Caco-2 (cell line): ENCODE data around the gene NUDC. TPM values are rescaled to one million over a fixed set of nuclear protein-coding genes. Genes with fewer than 3 reads are reported as not detected.

ENCODE experiments used
- BruUV-seq: library from RNA; stranded (reverse); fragments of 400-500 nt; replicated peaks from 2 replicates; lab custom pipeline; 2021; lab: Mats Ljungman, UMichigan
- CTCF ChIA-PET: fragments of 300-600 bp; sonication (Branson Sonifier 250); formaldehyde crosslinking; loops from one replicate; lab custom pipeline; 2022; ENCODE audit warnings: antibody characterized with exemption; lab: Charles Lee
- POLR2A ChIA-PET: fragments of 300-600 bp; sonication (Branson Sonifier 250); formaldehyde crosslinking; loops from one replicate; lab custom pipeline; 2022; ENCODE audit warnings: antibody characterized with exemption; lab: Charles Lee
- DNase-seq, 2 experiments: peaks; one replicate each; pipeline versions ENCODE4 v3.0.0 to v3.0.0-alpha.2; 2020 to 2022
- H3K27me3 ChIP-seq: replicated peaks from 2 replicates; pipeline ENCODE4 v1.6.0; 2011; ENCODE audit warnings: low read length; ENCODE audit not compliant: control insufficient read depth, insufficient read depth
- H3K36me3 ChIP-seq: 2 replicates; pipeline ENCODE4 v1.5.1; 2011; ENCODE audit warnings: low read length; ENCODE audit not compliant: control insufficient read depth, insufficient read depth
- H3K4me1 ChIP-seq: fragments of 250-450 bp; sonication (Bioruptor Pico); 2 replicates; pipeline ENCODE4 v1.5.1; 2020; ENCODE audit warnings: mild to moderate bottlenecking
- H3K4me3 ChIP-seq: 2 replicates; pipeline ENCODE4 v1.5.1; 2011; ENCODE audit warnings: low read depth, mild to moderate bottlenecking, control low read depth, low read length
- H3K9me3 ChIP-seq: fragments of 250-450 bp; sonication (Bioruptor Pico); 2 replicates; pipeline ENCODE4 v1.5.1; 2020; ENCODE audit warnings: mild to moderate bottlenecking, moderate library complexity
- H3K27ac Mint-ChIP-seq: one replicate; pipeline ENCODE4 v1.8.0; 2022; ENCODE audit warnings: mixed read lengths; ENCODE audit not compliant: unreplicated experiment
- H3K27me3 Mint-ChIP-seq: one replicate; pipeline ENCODE4 v1.8.0; 2022; ENCODE audit warnings: mixed read lengths; ENCODE audit not compliant: insufficient read depth, unreplicated experiment
- H3K36me3 Mint-ChIP-seq: one replicate; pipeline ENCODE4 v1.8.0; 2022; ENCODE audit warnings: mild to moderate bottlenecking, mixed read lengths; ENCODE audit not compliant: insufficient read depth, unreplicated experiment
- H3K4me1 Mint-ChIP-seq: one replicate; pipeline ENCODE4 v1.8.0; 2022; ENCODE audit warnings: low read depth, mixed read lengths; ENCODE audit not compliant: unreplicated experiment
- H3K4me3 Mint-ChIP-seq: one replicate; pipeline ENCODE4 v1.8.0; 2022; ENCODE audit warnings: mild to moderate bottlenecking, moderate library complexity, mixed read lengths; ENCODE audit not compliant: unreplicated experiment
- H3K9me3 Mint-ChIP-seq: one replicate; pipeline ENCODE4 v1.8.0; 2022; ENCODE audit warnings: mixed read lengths; ENCODE audit not compliant: unreplicated experiment
- intact Hi-C: fragments of 100-400 bp; cut with micrococcal nuclease; formaldehyde crosslinking; loops from one replicate; pipeline ENCODE4 v1.10.0; 2022; ENCODE audit not compliant: unreplicated experiment
- total RNA-seq: library from RNA; stranded (reverse); gene quantifications from 2 replicates; pipeline ENCODE4 v1.2.3, GENCODE V29; 2022
- TF ChIP-seq, protein P1 (sequence below), 2 experiments: fragments of 200-600 bp in 1 of 2; IDR thresholded peaks; 1 replicate in 1 of 2; 2 replicates in 1 of 2; pipeline versions ENCODE4 v1.5.1 to v1.8.0; 2011 to 2022; ENCODE audit warnings: antibody characterized with exemption in 1 of 2, control low read depth in 1 of 2, inconsistent platforms in 1 of 2, low read depth in 1 of 2, low read length in 1 of 2, mild to moderate bottlenecking in 1 of 2, moderate library complexity in 1 of 2; ENCODE audit not compliant: insufficient read depth in 1 of 2, severe bottlenecking in 1 of 2, unreplicated experiment in 1 of 2

The NUDC gene
- total RNA-seq, 1 experiment from 2014 or later = 81.3 TPM

DNA sequence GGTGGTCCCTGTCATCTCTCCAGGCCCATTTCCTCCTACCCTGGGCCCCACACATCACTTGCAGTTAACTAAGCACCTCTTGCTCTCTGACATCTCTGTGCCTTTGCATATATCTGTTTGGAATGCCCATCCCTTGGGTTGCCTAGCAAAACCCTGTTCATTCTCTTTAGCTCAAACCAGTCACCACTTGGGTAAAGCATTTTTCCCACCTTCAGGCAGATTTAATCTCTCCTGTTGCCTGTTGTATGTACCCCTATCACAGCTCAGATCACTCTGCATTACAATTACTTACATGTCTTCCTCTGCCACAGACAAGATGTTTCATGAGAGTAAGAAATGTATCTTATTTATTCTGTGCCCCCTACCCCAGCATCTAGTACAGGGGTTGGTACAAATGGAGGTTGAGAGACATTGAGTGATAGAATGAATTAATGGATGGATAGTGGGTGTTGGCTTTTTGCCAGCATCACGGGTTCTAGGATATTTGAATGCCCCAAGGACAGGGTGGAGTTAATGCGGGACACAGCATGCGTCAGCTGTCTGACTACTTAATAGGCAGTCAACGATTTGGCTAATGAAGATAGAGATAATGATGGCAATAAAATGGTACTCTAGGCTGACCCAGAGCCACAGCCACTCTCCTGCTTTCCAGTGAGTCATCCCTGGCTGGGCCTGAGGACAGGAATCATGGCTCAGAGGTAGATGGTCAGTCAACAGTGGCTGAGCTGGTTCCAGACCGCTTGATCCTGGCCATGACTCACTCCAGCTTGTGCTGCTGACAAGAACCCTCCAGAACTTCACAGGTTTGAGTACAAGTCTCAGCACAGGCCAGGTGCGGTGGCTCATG is 14.2 kb upstream of the NUDC start:
- POLR2A ChIA-PET = interaction anchor here (0.5 to 1.0 kb wide), 2 partner anchors 17 to 20 kb away, joined by 3 read pairs; partner anchors contain the start of gene GPN2
- CTCF ChIA-PET = no interaction called here
- DNase-seq = peak; percentile 21 to 54

DNA sequence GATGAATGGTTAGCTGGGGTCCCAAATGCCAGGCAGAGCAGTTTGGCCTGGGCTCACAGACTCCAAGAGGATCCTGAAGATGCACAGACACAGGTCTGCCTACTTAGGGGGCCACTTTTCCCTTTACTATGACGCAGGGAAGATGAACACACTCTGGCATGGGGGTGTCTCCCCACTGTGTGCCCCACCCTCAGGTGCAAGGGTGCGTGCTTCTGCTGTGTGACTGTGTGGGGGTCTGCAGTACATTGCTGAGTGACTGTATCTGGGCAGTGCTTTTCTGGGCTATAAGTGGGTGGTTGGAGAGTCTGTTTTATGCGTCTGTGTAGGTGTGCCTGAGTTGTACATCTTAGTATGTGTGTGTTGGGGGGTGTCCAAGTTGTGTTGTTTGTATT is 11.6 kb upstream of the NUDC start:
- no peaks in the 10 kb centered on the region for H3K9me3 ChIP-seq
- H3K4me1 Mint-ChIP-seq = peaks cover 15% of the 10 kb centered on the region
- H3K4me1 ChIP-seq = peaks cover 28% of the 10 kb centered on the region
- POLR2A ChIA-PET = interaction anchor here (0.5 kb wide), 1 partner anchor 19 kb away, joined by 3 read pairs; no protein-coding TSS in a partner anchor
- BruUV-seq = no TSS peak
- no peak overlapping the region for H3K4me3 Mint-ChIP-seq
- CTCF ChIA-PET = no interaction called here
- H3K4me3 ChIP-seq = no peak overlapping the region
- no peaks in the 10 kb centered on the region for H3K9me3 Mint-ChIP-seq
- H3K27ac Mint-ChIP-seq = no peak overlapping the region
- H3K36me3 Mint-ChIP-seq = no peaks in the 10 kb centered on the region
- DNase-seq = no peak
- intact Hi-C loops = no loop called here
- no peaks in the 10 kb centered on the region for H3K27me3 Mint-ChIP-seq
- no peaks in the 10 kb centered on the region for H3K27me3 ChIP-seq
- TF ChIP-seq, protein P1, sequence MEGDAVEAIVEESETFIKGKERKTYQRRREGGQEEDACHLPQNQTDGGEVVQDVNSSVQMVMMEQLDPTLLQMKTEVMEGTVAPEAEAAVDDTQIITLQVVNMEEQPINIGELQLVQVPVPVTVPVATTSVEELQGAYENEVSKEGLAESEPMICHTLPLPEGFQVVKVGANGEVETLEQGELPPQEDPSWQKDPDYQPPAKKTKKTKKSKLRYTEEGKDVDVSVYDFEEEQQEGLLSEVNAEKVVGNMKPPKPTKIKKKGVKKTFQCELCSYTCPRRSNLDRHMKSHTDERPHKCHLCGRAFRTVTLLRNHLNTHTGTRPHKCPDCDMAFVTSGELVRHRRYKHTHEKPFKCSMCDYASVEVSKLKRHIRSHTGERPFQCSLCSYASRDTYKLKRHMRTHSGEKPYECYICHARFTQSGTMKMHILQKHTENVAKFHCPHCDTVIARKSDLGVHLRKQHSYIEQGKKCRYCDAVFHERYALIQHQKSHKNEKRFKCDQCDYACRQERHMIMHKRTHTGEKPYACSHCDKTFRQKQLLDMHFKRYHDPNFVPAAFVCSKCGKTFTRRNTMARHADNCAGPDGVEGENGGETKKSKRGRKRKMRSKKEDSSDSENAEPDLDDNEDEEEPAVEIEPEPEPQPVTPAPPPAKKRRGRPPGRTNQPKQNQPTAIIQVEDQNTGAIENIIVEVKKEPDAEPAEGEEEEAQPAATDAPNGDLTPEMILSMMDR (IDR thresholded peaks at IDR 0.05; ENCODE audit: insufficient read depth in 1 of 2, low read depth in 1 of 2, low read length in 1 of 2, severe bottlenecking in 1 of 2, unreplicated experiment in 1 of 2) = no peak
- no peaks in the 10 kb centered on the region; the same call in 1 of the 2 replicates for H3K36me3 ChIP-seq

More for the DNA sequence above, 14.2 kb upstream of the NUDC start:
- no peaks in the 10 kb centered on the region for H3K9me3 ChIP-seq
- H3K27me3 Mint-ChIP-seq = no peaks in the 10 kb centered on the region
- H3K36me3 Mint-ChIP-seq = no peaks in the 10 kb centered on the region
- H3K4me3 ChIP-seq = no peak overlapping the region
- peaks cover 11% of the 10 kb centered on the region; the same call in 1 of the 2 replicates for H3K4me1 ChIP-seq
- no peak overlapping the region for H3K27ac Mint-ChIP-seq
- TF ChIP-seq, protein P1 (IDR thresholded peaks at IDR 0.05; ENCODE audit: insufficient read depth in 1 of 2, low read depth in 1 of 2, low read length in 1 of 2, severe bottlenecking in 1 of 2, unreplicated experiment in 1 of 2) = no peak
- no peaks in the 10 kb centered on the region for H3K27me3 ChIP-seq
- no peaks in the 10 kb centered on the region for H3K9me3 Mint-ChIP-seq
- H3K4me1 Mint-ChIP-seq = peaks cover 15% of the 10 kb centered on the region
- intact Hi-C loops = no loop called here
- BruUV-seq = no TSS peak
- H3K4me3 Mint-ChIP-seq = no peak overlapping the region
- H3K36me3 ChIP-seq = no peaks in the 10 kb centered on the region; the same call in 1 of the 2 replicates

DNA sequence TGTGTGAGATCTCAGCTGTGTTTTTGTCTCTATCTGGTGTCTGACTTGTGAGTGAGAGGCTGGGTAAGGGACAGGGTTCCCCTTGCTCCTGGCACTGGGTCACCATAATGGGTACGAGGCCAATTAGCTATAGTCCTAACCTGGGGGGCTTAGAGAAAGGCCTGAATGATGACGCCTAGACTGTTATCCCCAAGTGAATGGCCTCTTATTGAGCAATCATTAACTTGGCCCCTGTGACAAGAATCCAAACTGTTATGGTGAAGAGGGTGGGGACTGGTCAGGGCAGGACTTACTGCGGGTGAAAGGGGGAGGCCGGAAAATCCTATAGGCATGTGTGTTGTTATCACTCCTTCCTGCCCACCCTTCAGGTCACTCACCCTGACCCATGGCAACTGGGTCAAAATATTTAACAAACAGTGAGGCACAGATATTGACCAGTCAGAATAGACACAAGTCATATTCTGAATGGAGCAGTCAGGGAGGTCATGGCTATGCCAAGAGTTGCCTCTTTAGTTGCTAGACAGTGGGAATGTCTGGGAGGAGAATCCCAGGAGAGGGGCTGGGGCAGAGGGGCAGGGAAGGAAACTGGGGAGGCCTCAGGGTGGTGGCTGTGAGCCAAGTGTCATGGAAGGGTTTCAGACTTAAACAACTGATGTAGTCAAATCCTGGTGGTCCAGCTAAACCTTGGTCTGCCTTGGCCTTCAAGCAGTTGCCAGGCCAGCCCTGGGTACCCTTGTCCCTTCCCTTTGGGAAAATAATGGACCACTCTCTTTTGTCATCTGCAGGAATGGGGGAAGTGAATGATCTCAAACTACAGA is 11.0 kb upstream of the NUDC start:
- no peaks in the 10 kb centered on the region for H3K27me3 Mint-ChIP-seq
- Histone ChIP-seq H3K36me3 (no peaks in the 10 kb centered on the region; the same call in 1 of the 2 replicates), H3K9me3 (no peaks in the 10 kb centered on the region), H3K4me3 (no peak overlapping the region), H3K27me3 (no peaks in the 10 kb centered on the region), H3K4me1 (peaks cover 34% of the 10 kb centered on the region)
- TF ChIP-seq, protein P1 (IDR thresholded peaks at IDR 0.05; ENCODE audit: insufficient read depth in 1 of 2, low read depth in 1 of 2, low read length in 1 of 2, severe bottlenecking in 1 of 2, unreplicated experiment in 1 of 2) = no peak
- no peaks in the 10 kb centered on the region for H3K9me3 Mint-ChIP-seq
- ChIA-PET CTCF (no interaction called here), POLR2A (interaction anchor here (0.5 to 0.8 kb wide), 2 partner anchors 10 to 18 kb away, joined by 3 read pairs; partner anchors contain the start of gene GPATCH3)
- BruUV-seq = no TSS peak
- DNase-seq = no peak
- intact Hi-C loops = no loop called here
- H3K4me1 Mint-ChIP-seq = peaks cover 15% of the 10 kb centered on the region
- no peaks in the 10 kb centered on the region for H3K36me3 Mint-ChIP-seq
- no peak overlapping the region for H3K4me3 Mint-ChIP-seq
- H3K27ac Mint-ChIP-seq = peak overlapping the region; percentile 22
